HG02571 (cell line): Measurements from ENCODE around the gene FOXP1.
A peak's percentile ranks its signal among the peaks of the same experiment; 100 is the strongest.

Experiments
- ATAC-seq: cut with Tn5 transposase; IDR thresholded peaks from one replicate; pipeline ENCODE4 v1.9.1; 2021; ENCODE audit warnings: mild to moderate bottlenecking, moderate library complexity; ENCODE audit not compliant: unreplicated experiment

FOXP1 gene

GRCh38 chr3:71140477-71140876 lies 443.1 kb downstream of the FOXP1 start:
- no peak for ATAC-seq

- ATAC-seq = no peak
These were observed 444.0 kb downstream of the FOXP1 start for GRCh38 chr3:71139496-71139895.

GRCh38 chr3:71138410-71138809 lies 445.1 kb downstream of the FOXP1 start:
- ATAC-seq = no peak

GRCh38 chr3:71136276-71136675 lies 447.3 kb downstream of the FOXP1 start:
- no peak for ATAC-seq

- no peak for ATAC-seq
These were observed 448.0 kb downstream of the FOXP1 start for GRCh38 chr3:71135373-71136088.

GRCh38 chr3:71134521-71134920 lies 449.0 kb downstream of the FOXP1 start:
- ATAC-seq = no peak

GRCh38 chr3:71133865-71134264 lies 449.7 kb downstream of the FOXP1 start:
- no peak for ATAC-seq

- no peak for ATAC-seq
These were observed 450.4 kb downstream of the FOXP1 start for GRCh38 chr3:71132995-71133730.

GRCh38 chr3:71131375-71132314 lies 451.9 kb downstream of the FOXP1 start:
- ATAC-seq = no peak

- ATAC-seq = peak; percentile 67
These were observed 452.8 kb downstream of the FOXP1 start for GRCh38 chr3:71130471-71131374.

- ATAC-seq = no peak
These were observed 453.7 kb downstream of the FOXP1 start for GRCh38 chr3:71129611-71130431.

GRCh38 chr3:71128961-71129360 lies 454.6 kb downstream of the FOXP1 start:
- ATAC-seq = no peak

GRCh38 chr3:71127844-71128243 lies 455.7 kb downstream of the FOXP1 start:
- no peak for ATAC-seq

- no peak for ATAC-seq
These were observed 456.3 kb downstream of the FOXP1 start for GRCh38 chr3:71127052-71127831.

- ATAC-seq = no peak
These were observed 457.8 kb downstream of the FOXP1 start for GRCh38 chr3:71125738-71126137.

GRCh38 chr3:71124048-71124447 lies 459.5 kb downstream of the FOXP1 start:
- no peak for ATAC-seq

GRCh38 chr3:71122641-71123040 lies 460.9 kb downstream of the FOXP1 start:
- ATAC-seq = no peak

GRCh38 chr3:71121429-71122167 lies 461.9 kb downstream of the FOXP1 start:
- no peak for ATAC-seq
